ENCODE data around the gene NIP7.
"Not testable (repeated sequence)": the region's sequence is repeated elsewhere in the genome, so short reads cannot be mapped to it uniquely, and the experiment has no call there.

NIP7 gene

GRCh38 chr16:69345923-69346322 is 6.4 kb downstream of the NIP7 start:
- no peak for DNase-seq (ENCODE audit: low read depth)

- DNase-seq (ENCODE audit: low read depth), result no peak
These were observed 7.1 kb downstream of the NIP7 start for GRCh38 chr16:69346683-69347082.

GRCh38 chr16:69348222-69348621 is 8.7 kb downstream of the NIP7 start:
- no peak for DNase-seq (ENCODE audit: low read depth)

GRCh38 chr16:69349536-69349935 is 10.0 kb downstream of the NIP7 start:
- DNase-seq (ENCODE audit: low read depth), result no peak

- no peak for DNase-seq (ENCODE audit: low read depth)
These were observed 11.1 kb downstream of the NIP7 start for GRCh38 chr16:69350536-69351133.

- DNase-seq (ENCODE audit: low read depth), result no peak
These were observed 11.9 kb downstream of the NIP7 start, which contains the start of gene TMED6 for GRCh38 chr16:69351309-69352027. Gene TMED6, minus strand, starts transcription at chr16:69351786. Its CDS starts 33 bp downstream, at chr16:69351753.

GRCh38 chr16:69360070-69360469 is 20.5 kb downstream of the NIP7 start:
- not testable (repeated sequence) for DNase-seq (ENCODE audit: low read depth)

GRCh38 chr16:69363281-69363717 is 23.7 kb downstream of the NIP7 start:
- DNase-seq (ENCODE audit: low read depth), result no peak

- DNase-seq (ENCODE audit: low read depth), result no peak
These were observed 24.5 kb downstream of the NIP7 start for GRCh38 chr16:69364088-69364487.

GRCh38 chr16:69365901-69366300 is 26.3 kb downstream of the NIP7 start:
- DNase-seq (ENCODE audit: low read depth), result no peak

GRCh38 chr16:69366431-69366830 is 26.9 kb downstream of the NIP7 start:
- no peak for DNase-seq (ENCODE audit: low read depth)

GRCh38 chr16:69367980-69368379 is 28.4 kb downstream of the NIP7 start:
- DNase-seq (ENCODE audit: low read depth), result no peak

- no peak for DNase-seq (ENCODE audit: low read depth)
These were observed 29.3 kb downstream of the NIP7 start for GRCh38 chr16:69368866-69369265.

- DNase-seq (ENCODE audit: low read depth), result no peak
These were observed 32.0 kb downstream of the NIP7 start for GRCh38 chr16:69371564-69371963.

- DNase-seq (ENCODE audit: low read depth), result no peak
These were observed 33.4 kb downstream of the NIP7 start for GRCh38 chr16:69373019-69373418.

GRCh38 chr16:69376393-69377059 is 37.0 kb downstream of the NIP7 start:
- DNase-seq (ENCODE audit: low read depth), result no peak

- DNase-seq (ENCODE audit: low read depth), result no peak
These were observed 38.5 kb downstream of the NIP7 start for GRCh38 chr16:69378036-69378435.

- no peak for DNase-seq (ENCODE audit: low read depth)
These were observed 39.2 kb downstream of the NIP7 start for GRCh38 chr16:69378760-69379159.

- DNase-seq (ENCODE audit: low read depth), result no peak
These were observed 41.7 kb downstream of the NIP7 start for GRCh38 chr16:69381231-69381630.

GRCh38 chr16:69382421-69382820 is 42.8 kb downstream of the NIP7 start:
- no peak for DNase-seq (ENCODE audit: low read depth)

- DNase-seq (ENCODE audit: low read depth), result no peak
These were observed 45.4 kb downstream of the NIP7 start for GRCh38 chr16:69384974-69385373.

GRCh38 chr16:69386596-69386995 is 47.0 kb downstream of the NIP7 start:
- no peak for DNase-seq (ENCODE audit: low read depth)

All from stimulated activated CD8-positive, alpha-beta memory T cell treated with anti-CD3 and anti-CD28 coated beads, Interleukin-4, amount 100 ng/mL, for 24 hours (primary cell).